ENCODE data around the gene GPC6. TPM values are rescaled to one million over a fixed set of nuclear protein-coding genes. Genes with fewer than 3 reads are reported as not detected.

The GPC6 gene
- total and polyA plus RNA-seq, 5 donors from 2014 or later = not detected

DNA sequence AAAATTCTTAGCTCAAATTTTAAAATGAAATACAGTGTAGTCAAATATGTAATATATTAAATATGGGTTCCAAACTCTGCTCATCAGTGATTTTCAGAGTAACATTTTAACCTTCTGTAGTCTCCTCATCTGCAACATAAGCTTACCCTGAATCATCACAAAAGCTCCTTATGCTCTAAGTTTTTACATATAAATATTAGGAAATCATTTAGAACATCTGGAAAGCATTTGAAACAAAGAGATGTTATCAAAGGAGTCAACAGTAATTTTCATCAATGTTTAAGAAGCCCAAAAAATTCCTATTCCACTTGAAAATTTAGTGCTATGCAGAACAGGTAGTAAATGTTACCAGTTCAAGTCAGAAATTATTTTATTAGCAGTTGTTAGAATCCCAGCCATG, 1028.1 kb downstream of the GPC6 start:
- no peaks in the 10 kb centered on the region for H3K36me3 Mint-ChIP-seq
- ATAC-seq (ENCODE audit: low read depth in 2 of 2) = no peak
- Histone ChIP-seq H3K4me1 (ENCODE audit: control insufficient read depth, insufficient read depth, low read length, poor library complexity, severe bottlenecking) (no peaks in the 10 kb centered on the region), H3K4me3 (ENCODE audit: low read depth, low read length) (no peak overlapping the region), H3K27ac (ENCODE audit: insufficient read depth, low read length, poor library complexity, severe bottlenecking) (no peak overlapping the region), H3K36me3 (ENCODE audit: control insufficient read depth, insufficient read depth, low read length) (no peaks in the 10 kb centered on the region), H3K9me3 (ENCODE audit: control insufficient read depth in 2 of 2, low read length in 2 of 2) (no peaks in the 10 kb centered on the region), H3K27me3 (ENCODE audit: control insufficient read depth, insufficient read depth, low read length) (no peaks in the 10 kb centered on the region)
- H3K4me3 Mint-ChIP-seq = no peak overlapping the region
- H3K9me3 Mint-ChIP-seq = peaks cover 0 to 2% (median 0%) of the 10 kb centered on the region in 7 donors
- DNase-seq = no peak
- no peaks in the 10 kb centered on the region for H3K27me3 Mint-ChIP-seq
- H3K27ac Mint-ChIP-seq = no peak overlapping the region
- peaks cover 4 to 27% (median 7%) of the 10 kb centered on the region in 4 donors for H3K4me1 Mint-ChIP-seq

- Histone ChIP-seq H3K4me1 (ENCODE audit: control insufficient read depth, insufficient read depth, low read length, poor library complexity, severe bottlenecking) (no peaks in the 10 kb centered on the region), H3K27me3 (ENCODE audit: control insufficient read depth, insufficient read depth, low read length) (no peaks in the 10 kb centered on the region), H3K9me3 (ENCODE audit: control insufficient read depth in 2 of 2, low read length in 2 of 2) (no peaks in the 10 kb centered on the region), H3K27ac (ENCODE audit: insufficient read depth, low read length, poor library complexity, severe bottlenecking) (no peak overlapping the region), H3K36me3 (ENCODE audit: control insufficient read depth, insufficient read depth, low read length) (no peaks in the 10 kb centered on the region), H3K4me3 (ENCODE audit: low read depth, low read length) (no peak overlapping the region)
- DNase-seq (no peak), ATAC-seq (ENCODE audit: low read depth in 2 of 2) (no peak)
- peaks cover 4 to 27% (median 7%) of the 10 kb centered on the region in 4 donors for H3K4me1 Mint-ChIP-seq
- H3K27ac Mint-ChIP-seq = peak overlapping the region in 1 of 3 donors; percentile 28
- peaks cover 0 to 3% (median 0%) of the 10 kb centered on the region in 7 donors for H3K9me3 Mint-ChIP-seq
- no peak overlapping the region for H3K4me3 Mint-ChIP-seq
- H3K27me3 Mint-ChIP-seq = no peaks in the 10 kb centered on the region
- no peaks in the 10 kb centered on the region for H3K36me3 Mint-ChIP-seq
Observed at GRCh38 chr13:94256721-94257120, 1030.1 kb downstream of the GPC6 start.

- Mint-ChIP-seq H3K27ac (no peak overlapping the region), H3K27me3 (no peaks in the 10 kb centered on the region), H3K9me3 (peaks cover 0 to 3% (median 0%) of the 10 kb centered on the region in 7 donors), H3K4me3 (no peak overlapping the region), H3K4me1 (peaks cover 4 to 27% (median 7%) of the 10 kb centered on the region in 4 donors), H3K36me3 (no peaks in the 10 kb centered on the region)
- Histone ChIP-seq H3K27me3 (ENCODE audit: control insufficient read depth, insufficient read depth, low read length) (no peaks in the 10 kb centered on the region), H3K4me1 (ENCODE audit: control insufficient read depth, insufficient read depth, low read length, poor library complexity, severe bottlenecking) (no peaks in the 10 kb centered on the region), H3K36me3 (ENCODE audit: control insufficient read depth, insufficient read depth, low read length) (no peaks in the 10 kb centered on the region), H3K27ac (ENCODE audit: insufficient read depth, low read length, poor library complexity, severe bottlenecking) (no peak overlapping the region), H3K9me3 (ENCODE audit: control insufficient read depth in 2 of 2, low read length in 2 of 2) (no peaks in the 10 kb centered on the region), H3K4me3 (ENCODE audit: low read depth, low read length) (no peak overlapping the region)
- DNase-seq (no peak), ATAC-seq (ENCODE audit: low read depth in 2 of 2) (no peak)
Observed at GRCh38 chr13:94259984-94260383, 1033.4 kb downstream of the GPC6 start.

DNA sequence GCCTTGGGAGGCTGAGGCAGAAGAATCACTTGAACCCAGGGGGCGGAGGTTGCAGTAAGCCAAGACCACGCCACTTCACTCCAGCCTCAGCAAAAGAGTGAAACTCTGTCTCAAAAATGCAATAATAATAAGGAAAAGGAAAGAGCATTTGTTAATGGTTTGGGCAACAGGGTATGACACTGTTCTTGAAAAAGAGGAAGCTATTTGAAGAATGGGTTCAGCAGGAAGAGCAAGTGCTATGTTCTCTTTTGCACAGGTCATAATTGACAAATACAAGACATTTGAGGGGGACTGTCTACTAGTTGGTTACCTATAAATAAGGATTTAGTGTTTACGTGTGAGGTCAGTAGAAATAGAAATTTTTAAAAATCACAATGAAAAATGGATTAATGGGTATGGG, 1034.6 kb downstream of the GPC6 start:
- H3K27ac Mint-ChIP-seq = no peak overlapping the region
- no peaks in the 10 kb centered on the region for H3K27me3 ChIP-seq (ENCODE audit: control insufficient read depth, insufficient read depth, low read length)
- no peaks in the 10 kb centered on the region for H3K4me1 ChIP-seq (ENCODE audit: control insufficient read depth, insufficient read depth, low read length, poor library complexity, severe bottlenecking)
- H3K36me3 ChIP-seq (ENCODE audit: control insufficient read depth, insufficient read depth, low read length) = no peaks in the 10 kb centered on the region
- no peaks in the 10 kb centered on the region for H3K9me3 ChIP-seq (ENCODE audit: control insufficient read depth in 2 of 2, low read length in 2 of 2)
- H3K4me3 Mint-ChIP-seq = no peak overlapping the region
- peaks cover 0 to 3% (median 0%) of the 10 kb centered on the region in 7 donors for H3K9me3 Mint-ChIP-seq
- ATAC-seq (ENCODE audit: low read depth in 2 of 2) (no peak), DNase-seq (no peak)
- H3K27me3 Mint-ChIP-seq = no peaks in the 10 kb centered on the region
- H3K4me1 Mint-ChIP-seq = peaks cover 4 to 25% (median 7%) of the 10 kb centered on the region in 4 donors
- no peak overlapping the region for H3K4me3 ChIP-seq (ENCODE audit: low read depth, low read length)
- no peaks in the 10 kb centered on the region for H3K36me3 Mint-ChIP-seq
- H3K27ac ChIP-seq (ENCODE audit: insufficient read depth, low read length, poor library complexity, severe bottlenecking) = no peak overlapping the region

DNA sequence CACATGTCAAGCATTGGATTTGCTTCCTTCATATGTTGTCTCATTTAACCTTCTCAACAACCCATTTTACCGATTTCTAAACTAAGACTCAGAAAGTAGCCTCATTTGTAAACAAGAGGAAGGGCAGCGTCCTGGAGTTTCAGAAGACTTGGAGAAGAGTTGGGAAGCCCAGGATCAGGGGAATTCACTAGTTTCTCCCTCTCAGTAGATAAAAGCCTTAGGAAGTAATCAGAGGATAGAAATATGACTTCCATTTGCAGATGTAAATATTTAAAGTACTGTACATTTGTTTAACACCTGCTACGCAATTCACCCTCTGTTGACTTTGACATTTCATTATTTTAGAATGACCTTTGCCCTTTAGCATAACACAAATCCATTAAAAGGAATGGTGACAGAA, 1036.4 kb downstream of the GPC6 start:
- H3K9me3 Mint-ChIP-seq = peaks cover 0 to 3% (median 0%) of the 10 kb centered on the region in 7 donors
- Histone ChIP-seq H3K27me3 (ENCODE audit: control insufficient read depth, insufficient read depth, low read length) (no peaks in the 10 kb centered on the region), H3K27ac (ENCODE audit: insufficient read depth, low read length, poor library complexity, severe bottlenecking) (no peak overlapping the region), H3K36me3 (ENCODE audit: control insufficient read depth, insufficient read depth, low read length) (no peaks in the 10 kb centered on the region), H3K9me3 (ENCODE audit: control insufficient read depth in 2 of 2, low read length in 2 of 2) (no peaks in the 10 kb centered on the region), H3K4me1 (ENCODE audit: control insufficient read depth, insufficient read depth, low read length, poor library complexity, severe bottlenecking) (no peaks in the 10 kb centered on the region), H3K4me3 (ENCODE audit: low read depth, low read length) (no peak overlapping the region)
- H3K27me3 Mint-ChIP-seq = no peaks in the 10 kb centered on the region
- H3K4me3 Mint-ChIP-seq = no peak overlapping the region
- ATAC-seq (ENCODE audit: low read depth in 2 of 2) (no peak), DNase-seq (no peak)
- peak overlapping the region in 1 of 3 donors; percentile 45 for H3K27ac Mint-ChIP-seq
- no peaks in the 10 kb centered on the region for H3K36me3 Mint-ChIP-seq
- H3K4me1 Mint-ChIP-seq = peaks cover 0 to 8% (median 2%) of the 10 kb centered on the region in 4 donors

- DNase-seq = no peak
- peaks cover 0 to 3% (median 1%) of the 10 kb centered on the region in 7 donors for H3K9me3 Mint-ChIP-seq
- Histone ChIP-seq H3K4me1 (ENCODE audit: control insufficient read depth, insufficient read depth, low read length, poor library complexity, severe bottlenecking) (no peaks in the 10 kb centered on the region), H3K9me3 (ENCODE audit: control insufficient read depth in 2 of 2, low read length in 2 of 2) (no peaks in the 10 kb centered on the region), H3K36me3 (ENCODE audit: control insufficient read depth, insufficient read depth, low read length) (no peaks in the 10 kb centered on the region), H3K4me3 (ENCODE audit: low read depth, low read length) (no peak overlapping the region), H3K27me3 (ENCODE audit: control insufficient read depth, insufficient read depth, low read length) (no peaks in the 10 kb centered on the region), H3K27ac (ENCODE audit: insufficient read depth, low read length, poor library complexity, severe bottlenecking) (no peak overlapping the region)
- H3K27ac Mint-ChIP-seq = no peak overlapping the region
- H3K4me3 Mint-ChIP-seq = no peak overlapping the region
- H3K4me1 Mint-ChIP-seq = peaks cover 0 to 10% (median 2%) of the 10 kb centered on the region in 4 donors
- no peaks in the 10 kb centered on the region for H3K27me3 Mint-ChIP-seq
- no peak for ATAC-seq (ENCODE audit: low read depth in 2 of 2)
- H3K36me3 Mint-ChIP-seq = no peaks in the 10 kb centered on the region
Observed at GRCh38 chr13:94267581-94268366, 1041.2 kb downstream of the GPC6 start.

GRCh38 chr13:94268661-94269060, 1042.1 kb downstream of the GPC6 start:
- Histone ChIP-seq H3K27me3 (ENCODE audit: control insufficient read depth, insufficient read depth, low read length) (no peaks in the 10 kb centered on the region), H3K9me3 (ENCODE audit: control insufficient read depth in 2 of 2, low read length in 2 of 2) (no peaks in the 10 kb centered on the region), H3K27ac (ENCODE audit: insufficient read depth, low read length, poor library complexity, severe bottlenecking) (no peak overlapping the region), H3K36me3 (ENCODE audit: control insufficient read depth, insufficient read depth, low read length) (no peaks in the 10 kb centered on the region), H3K4me1 (ENCODE audit: control insufficient read depth, insufficient read depth, low read length, poor library complexity, severe bottlenecking) (no peaks in the 10 kb centered on the region), H3K4me3 (ENCODE audit: low read depth, low read length) (no peak overlapping the region)
- Mint-ChIP-seq H3K9me3 (peaks cover 0 to 3% (median 1%) of the 10 kb centered on the region in 7 donors), H3K4me3 (no peak overlapping the region), H3K36me3 (no peaks in the 10 kb centered on the region), H3K27ac (no peak overlapping the region), H3K27me3 (no peaks in the 10 kb centered on the region), H3K4me1 (peaks cover 0 to 10% (median 3%) of the 10 kb centered on the region in 4 donors)
- no peak for ATAC-seq (ENCODE audit: low read depth in 2 of 2)
- DNase-seq = no peak

GRCh38 chr13:94269557-94269956, 1043.0 kb downstream of the GPC6 start:
- Mint-ChIP-seq H3K4me1 (peaks cover 0 to 10% (median 5%) of the 10 kb centered on the region in 4 donors), H3K27me3 (no peaks in the 10 kb centered on the region), H3K27ac (no peak overlapping the region), H3K9me3 (peaks cover 0 to 3% (median 1%) of the 10 kb centered on the region in 7 donors), H3K4me3 (no peak overlapping the region), H3K36me3 (no peaks in the 10 kb centered on the region)
- Histone ChIP-seq H3K9me3 (ENCODE audit: control insufficient read depth in 2 of 2, low read length in 2 of 2) (no peaks in the 10 kb centered on the region), H3K4me3 (ENCODE audit: low read depth, low read length) (no peak overlapping the region), H3K36me3 (ENCODE audit: control insufficient read depth, insufficient read depth, low read length) (no peaks in the 10 kb centered on the region), H3K27me3 (ENCODE audit: control insufficient read depth, insufficient read depth, low read length) (no peaks in the 10 kb centered on the region), H3K4me1 (ENCODE audit: control insufficient read depth, insufficient read depth, low read length, poor library complexity, severe bottlenecking) (no peaks in the 10 kb centered on the region), H3K27ac (ENCODE audit: insufficient read depth, low read length, poor library complexity, severe bottlenecking) (no peak overlapping the region)
- DNase-seq (no peak), ATAC-seq (ENCODE audit: low read depth in 2 of 2) (no peak)

All from CD4-positive, CD25-positive, alpha-beta regulatory T cell (primary cell).